ENCODE data around the gene RASSF1. TPM values are rescaled to one million over a fixed set of nuclear protein-coding genes. Genes with fewer than 3 reads are reported as not detected.
A peak's percentile ranks its signal among the peaks of the same experiment; 100 is the strongest.

The RASSF1 gene
- total RNA-seq, 1 experiment from 2014 or later = 29.6 TPM

DNA sequence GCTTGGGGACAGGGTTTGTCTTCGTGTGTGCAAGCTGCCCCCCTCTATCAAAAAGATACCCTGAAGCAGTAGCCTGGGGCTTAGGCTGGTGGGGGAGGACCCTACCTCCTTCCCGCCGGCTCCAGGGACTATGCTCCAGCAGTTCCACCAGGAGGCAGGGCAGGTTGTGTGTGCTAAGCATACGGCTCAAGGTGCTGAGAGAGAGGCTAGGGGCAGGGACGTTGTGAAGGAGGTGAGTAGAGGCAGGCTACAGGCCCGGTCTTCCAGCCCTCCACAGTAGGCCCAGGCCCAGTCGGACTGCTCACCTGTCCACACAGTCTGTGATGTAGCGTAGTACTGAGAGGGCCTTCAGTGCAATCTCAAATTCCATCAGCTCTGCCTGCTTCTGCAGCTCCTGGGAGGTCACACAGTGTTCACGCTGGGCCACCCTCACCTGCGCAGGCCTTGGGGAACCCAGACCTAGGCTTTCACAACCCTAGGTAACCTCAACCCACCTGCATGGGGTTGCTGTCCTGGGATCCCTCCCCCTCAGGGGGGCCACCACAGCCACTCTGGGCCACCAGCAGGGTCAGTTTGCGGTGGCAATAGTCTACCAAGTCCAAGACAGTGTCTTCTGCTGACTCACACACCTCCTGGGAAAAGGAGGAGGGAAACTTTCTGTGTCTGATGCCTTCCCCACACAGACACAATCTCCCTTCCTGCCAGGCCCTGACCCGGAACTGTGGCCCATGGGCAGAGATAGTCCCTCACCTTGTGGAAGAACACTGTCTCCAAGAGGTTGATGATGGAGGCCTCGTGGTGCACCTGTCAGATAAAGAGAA lies 2.4 kb upstream of the RASSF1 start:
- no TSS peak for BruUV-seq (replicated peaks)
- Histone ChIP-seq H3K36me3 (ENCODE audit: control insufficient read depth in 1 of 2, insufficient read depth in 2 of 2, low read length in 2 of 2) (peaks cover 0 to 3% of the 10 kb centered on the region in 2 experiments; a peak in 1 of 4 replicates), H3K79me2 (ENCODE audit: insufficient read depth, low read length) (peaks cover 21% of the 10 kb centered on the region), H3K27me3 (ENCODE audit: insufficient read depth, low read length) (no peaks in the 10 kb centered on the region), H3K9me3 (ENCODE audit: control insufficient read depth in 1 of 2, insufficient read depth in 1 of 2, low read depth in 1 of 2, low read length in 2 of 2) (no peaks in the 10 kb centered on the region), H3K4me1 (ENCODE audit: control insufficient read depth in 1 of 2, insufficient read depth in 2 of 2, low read length in 2 of 2) (peaks cover 24 to 60% of the 10 kb centered on the region in 2 experiments), H3K9me2 (ENCODE audit: insufficient read depth) (no peaks in the 10 kb centered on the region), H3K9ac (ENCODE audit: low read length) (no peak overlapping the region), H3K4me2 (ENCODE audit: low read length) (no peak overlapping the region), H3K27ac (ENCODE audit: low read depth, low read length) (no peak overlapping the region), H4K20me1 (ENCODE audit: insufficient read depth) (no peaks in the 10 kb centered on the region), H3K4me3 (replicated peaks in 1 of 2; ENCODE audit: low read depth in 1 of 2, low read length in 2 of 2) (no peak overlapping the region), H2AFZ (ENCODE audit: low read depth, low read length, poor library complexity, severe bottlenecking) (no peak overlapping the region)
- DNase-seq (ENCODE audit: low read depth, low spot score) (no peak), ATAC-seq (no peak)
- RAD21 ChIA-PET (ENCODE audit: low non-redundant PET in 1 of 2, low total read pairs in 2 of 2, uncharacterized antibody in 2 of 2, unreplicated experiment in 2 of 2) = no interaction called here
- intact Hi-C loops (cut with micrococcal nuclease) = no loop called here
- POLR2A ChIA-PET = no interaction called here
- TF ChIP-seq, protein P1, sequence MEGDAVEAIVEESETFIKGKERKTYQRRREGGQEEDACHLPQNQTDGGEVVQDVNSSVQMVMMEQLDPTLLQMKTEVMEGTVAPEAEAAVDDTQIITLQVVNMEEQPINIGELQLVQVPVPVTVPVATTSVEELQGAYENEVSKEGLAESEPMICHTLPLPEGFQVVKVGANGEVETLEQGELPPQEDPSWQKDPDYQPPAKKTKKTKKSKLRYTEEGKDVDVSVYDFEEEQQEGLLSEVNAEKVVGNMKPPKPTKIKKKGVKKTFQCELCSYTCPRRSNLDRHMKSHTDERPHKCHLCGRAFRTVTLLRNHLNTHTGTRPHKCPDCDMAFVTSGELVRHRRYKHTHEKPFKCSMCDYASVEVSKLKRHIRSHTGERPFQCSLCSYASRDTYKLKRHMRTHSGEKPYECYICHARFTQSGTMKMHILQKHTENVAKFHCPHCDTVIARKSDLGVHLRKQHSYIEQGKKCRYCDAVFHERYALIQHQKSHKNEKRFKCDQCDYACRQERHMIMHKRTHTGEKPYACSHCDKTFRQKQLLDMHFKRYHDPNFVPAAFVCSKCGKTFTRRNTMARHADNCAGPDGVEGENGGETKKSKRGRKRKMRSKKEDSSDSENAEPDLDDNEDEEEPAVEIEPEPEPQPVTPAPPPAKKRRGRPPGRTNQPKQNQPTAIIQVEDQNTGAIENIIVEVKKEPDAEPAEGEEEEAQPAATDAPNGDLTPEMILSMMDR (IDR thresholded peaks at IDR 0.05 in 2 of 3, conservative IDR thresholded peaks at IDR 0.05 in 1 of 3; ENCODE audit: borderline replicate concordance in 1 of 3, insufficient read depth in 1 of 3, low read depth in 2 of 3, low read length in 2 of 3) = peak in 2 of 3 experiments; percentile 24 to 32; a peak in 2 of 6 replicates
- TF ChIP-seq EGR1 (IDR thresholded peaks at IDR 0.05; ENCODE audit: low read depth) = no peak
- CTCF ChIA-PET = no interaction called here

DNA sequence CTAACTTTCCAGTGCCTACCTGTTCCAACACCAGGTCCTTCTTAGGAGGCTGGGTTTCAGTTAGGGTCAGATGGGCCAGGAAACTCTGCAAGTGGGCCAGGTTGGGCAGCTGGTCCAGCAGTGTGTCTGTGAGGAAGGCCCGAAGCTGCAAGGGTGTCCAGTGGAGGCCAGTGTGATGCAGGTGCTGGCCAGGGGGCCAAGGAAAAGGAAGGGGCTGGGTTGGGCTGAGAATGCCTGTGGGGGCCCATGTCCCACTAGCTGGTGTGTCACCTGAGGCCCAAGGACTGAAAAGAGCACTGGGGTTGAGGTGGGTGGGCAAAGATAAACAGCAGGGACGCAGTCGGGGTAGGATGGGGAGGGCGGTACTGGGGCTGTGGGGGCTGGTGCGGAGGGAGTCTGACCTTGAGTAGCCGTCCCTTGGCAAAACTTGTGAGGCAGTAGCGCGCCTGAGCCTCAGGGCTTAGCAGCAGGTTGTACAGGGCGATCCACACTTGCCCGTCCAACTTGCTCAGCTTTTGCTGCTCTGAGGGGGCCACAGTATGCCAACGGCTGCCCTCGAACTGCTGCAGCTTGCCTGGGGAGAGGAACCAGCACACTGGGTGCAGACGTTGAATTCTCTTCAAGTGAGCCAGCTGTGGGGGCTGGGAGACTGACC lies 1.5 kb upstream of the RASSF1 start:
- BruUV-seq (replicated peaks) = no TSS peak
- Histone ChIP-seq H3K9me2 (ENCODE audit: insufficient read depth) (no peaks in the 10 kb centered on the region), H3K36me3 (ENCODE audit: control insufficient read depth in 1 of 2, insufficient read depth in 2 of 2, low read length in 2 of 2) (no peaks in the 10 kb centered on the region), H3K9ac (ENCODE audit: low read length) (0 out of 2 replicates have a peak overlapping the region, but pooled peaks have one; percentile 98), H3K9me3 (ENCODE audit: control insufficient read depth in 1 of 2, insufficient read depth in 1 of 2, low read depth in 1 of 2, low read length in 2 of 2) (no peaks in the 10 kb centered on the region), H3K27ac (ENCODE audit: low read depth, low read length) (no peak overlapping the region), H3K27me3 (ENCODE audit: insufficient read depth, low read length) (no peaks in the 10 kb centered on the region), H2AFZ (ENCODE audit: low read depth, low read length, poor library complexity, severe bottlenecking) (no peak overlapping the region), H3K4me2 (ENCODE audit: low read length) (peak overlapping the region; percentile 95), H4K20me1 (ENCODE audit: insufficient read depth) (no peaks in the 10 kb centered on the region), H3K79me2 (ENCODE audit: insufficient read depth, low read length) (peaks cover 22% of the 10 kb centered on the region), H3K4me3 (replicated peaks in 1 of 2; ENCODE audit: low read depth in 1 of 2, low read length in 2 of 2) (no peak overlapping the region), H3K4me1 (ENCODE audit: control insufficient read depth in 1 of 2, insufficient read depth in 2 of 2, low read length in 2 of 2) (peaks cover 28 to 62% of the 10 kb centered on the region in 2 experiments)
- ChIA-PET POLR2A (no interaction called here), CTCF (no interaction called here), RAD21 (ENCODE audit: low non-redundant PET in 1 of 2, low total read pairs in 2 of 2, uncharacterized antibody in 2 of 2, unreplicated experiment in 2 of 2) (no interaction called here)
- ATAC-seq (no peak), DNase-seq (ENCODE audit: low read depth, low spot score) (no peak)
- no peak for TF ChIP-seq TCF7L2 (IDR thresholded peaks at IDR 0.05; ENCODE audit: borderline replicate concordance, extremely low read depth, insufficient read depth, insufficient read length)
- no peak for TF ChIP-seq SIN3A (IDR thresholded peaks at IDR 0.05; ENCODE audit: low read depth)
- no peak for TF ChIP-seq REST (IDR thresholded peaks at IDR 0.05; ENCODE audit: low read depth)
- intact Hi-C loops (cut with micrococcal nuclease) = no loop called here
